Neural progenitor cell (in vitro differentiated cells): ENCODE results near the gene MIR17HG. TPM values are rescaled to one million over a fixed set of nuclear protein-coding genes. Genes with fewer than 3 reads are reported as not detected.

Experiments used
- DNase-seq: peaks from one replicate; pipeline ENCODE4 v3.0.0-alpha.2; 2016; ENCODE audit warnings: low spot score
- H2AFZ ChIP-seq: fragments of 200-600 bp; sonication (generic); replicated peaks from 2 replicates; pipeline ENCODE4 v1.6.1; 2016; ENCODE audit warnings: antibody characterized with exemption
- H3F3A ChIP-seq: fragments of 200-600 bp; sonication (generic); 2 replicates; pipeline ENCODE4 v1.6.1; 2016; ENCODE audit warnings: antibody characterized with exemption, low read depth
- H3K27ac ChIP-seq: fragments of 200-600 bp; sonication (generic); 2 replicates; pipeline ENCODE4 v1.5.1; 2016; ENCODE audit warnings: mild to moderate bottlenecking
- H3K27me3 ChIP-seq: fragments of 200-600 bp; sonication (generic); 2 replicates; pipeline ENCODE4 v1.6.1; 2016; ENCODE audit warnings: mild to moderate bottlenecking, moderate library complexity
- H3K36me3 ChIP-seq: fragments of 200-600 bp; sonication (generic); 2 replicates; pipeline ENCODE4 v1.5.1; 2016
- H3K4me1 ChIP-seq: fragments of 200-600 bp; sonication (generic); 2 replicates; pipeline ENCODE4 v1.6.1; 2016; ENCODE audit warnings: mixed run types
- H3K4me2 ChIP-seq: fragments of 200-600 bp; sonication (generic); 2 replicates; pipeline ENCODE4 v1.6.1; 2016
- H3K4me3 ChIP-seq: fragments of 200-600 bp; sonication (generic); 2 replicates; pipeline ENCODE4 v1.5.1; 2016
- H3K79me2 ChIP-seq: fragments of 200-600 bp; sonication (generic); 2 replicates; pipeline ENCODE4 v1.6.1; 2016; ENCODE audit warnings: low read depth
- H3K9ac ChIP-seq: fragments of 200-600 bp; sonication (generic); 2 replicates; pipeline ENCODE4 v1.6.1; 2016
- H3K9me3 ChIP-seq: fragments of 200-600 bp; sonication (generic); 2 replicates; pipeline ENCODE4 v1.5.1; 2016; ENCODE audit warnings: low read depth
- H4K20me1 ChIP-seq: fragments of 200-600 bp; sonication (generic); 2 replicates; pipeline ENCODE4 v1.6.1; 2016; ENCODE audit warnings: low read depth
- H3K27ac Mint-ChIP-seq: 3 replicates; pipeline ENCODE4 v1.8.0; 2021; ENCODE audit warnings: mixed read lengths
- H3K27me3 Mint-ChIP-seq: 2 replicates; pipeline ENCODE4 v1.8.0; 2022; ENCODE audit warnings: low read depth, mild to moderate bottlenecking, inconsistent platforms, moderate library complexity, mixed read lengths; ENCODE audit not compliant: insufficient read depth
- H3K36me3 Mint-ChIP-seq: 3 replicates; pipeline ENCODE4 v1.8.0; 2021; ENCODE audit warnings: mixed read lengths
- H3K4me1 Mint-ChIP-seq: 3 replicates; pipeline ENCODE4 v1.8.0; 2021; ENCODE audit warnings: mixed read lengths
- H3K4me3 Mint-ChIP-seq: 3 replicates; pipeline ENCODE4 v1.8.0; 2021; ENCODE audit warnings: mild to moderate bottlenecking, moderate library complexity, mixed read lengths
- H3K9me3 Mint-ChIP-seq: 3 replicates; pipeline ENCODE4 v1.8.0; 2020; ENCODE audit warnings: mixed read lengths
- CTCF ChIP-seq: fragments of 200-600 bp; sonication (generic); IDR thresholded peaks from 2 replicates; pipeline ENCODE4 v1.5.1; 2017; ENCODE audit warnings: antibody characterized with exemption, mild to moderate bottlenecking
- EZH2 ChIP-seq: fragments of 200-600 bp; sonication (generic); IDR thresholded peaks from 2 replicates; pipeline ENCODE4 v1.6.1; 2017; ENCODE audit warnings: antibody characterized with exemption, mild to moderate bottlenecking, moderate library complexity
- EZH2phosphoT487 ChIP-seq: fragments of 200-600 bp; sonication (generic); IDR thresholded peaks from 2 replicates; pipeline ENCODE4 v1.6.1; 2017; ENCODE audit warnings: antibody characterized with exemption
- microRNA counts: library from miRNA; unstranded; fragments of <30 nt; microRNA quantifications from one replicate; lab custom pipeline; 2016
- total RNA-seq: library from RNA; depleted of rRNA; stranded (reverse); fragments of >200 nt; gene quantifications from 2 replicates; pipeline ENCODE4 v1.2.3, GENCODE V29; 2015; ENCODE audit warnings: low replicate concordance

The MIR17HG gene
- total RNA-seq, 1 donor from 2014 or later, result 69.7 TPM

- H3K79me2 ChIP-seq, result no peaks in the 10 kb centered on the region
- TF ChIP-seq CTCF, result no peak
- no peak for TF ChIP-seq EZH2
- TF ChIP-seq EZH2phosphoT487, result no peak
- no peak overlapping the region for H3K4me3 Mint-ChIP-seq
- no peaks in the 10 kb centered on the region for H3K9me3 ChIP-seq
- H3F3A ChIP-seq, result no peaks in the 10 kb centered on the region
- H3K4me3 ChIP-seq, result no peak overlapping the region
- peaks cover 1% of the 10 kb centered on the region for H3K36me3 Mint-ChIP-seq
- no peak for DNase-seq
- no peak overlapping the region for H3K9ac ChIP-seq
- no peak overlapping the region for H3K4me2 ChIP-seq
- no peaks in the 10 kb centered on the region for H3K36me3 ChIP-seq
- H3K27ac ChIP-seq, result no peak overlapping the region
- H3K4me1 Mint-ChIP-seq, result peaks cover 5% of the 10 kb centered on the region
- peaks cover 4% of the 10 kb centered on the region for H3K9me3 Mint-ChIP-seq
- H3K27ac Mint-ChIP-seq, result no peak overlapping the region
- H3K27me3 ChIP-seq, result peaks cover 69% of the 10 kb centered on the region
- H2AFZ ChIP-seq, result no peak overlapping the region
- H4K20me1 ChIP-seq, result peaks cover 16% of the 10 kb centered on the region
- no peaks in the 10 kb centered on the region for H3K4me1 ChIP-seq
- peaks cover 22% of the 10 kb centered on the region for H3K27me3 Mint-ChIP-seq
Observed at GRCh38 chr13:91401920-91402319, 54.4 kb downstream of the MIR17HG start.

MicroRNAs encoded within 50 kb of the gene (microRNA counts, 767-probe panel; counts per million panel counts)
- microRNA hsa-miR-18a-5p (lab: Ali Mortazavi, UCI) (9,350 counts per million, percentile 96 among the panel's probes with 10 or more counts), microRNA hsa-miR-19a-3p (lab: Ali Mortazavi, UCI) (9,810 counts per million, percentile 97 among the panel's probes with 10 or more counts), microRNA hsa-miR-19b-3p (lab: Ali Mortazavi, UCI) (11,672 counts per million, percentile 98 among the panel's probes with 10 or more counts), microRNA hsa-miR-20a-5p+hsa-miR-20b-5p (lab: Ali Mortazavi, UCI) (13,471 counts per million, percentile 99 among the panel's probes with 10 or more counts), microRNA hsa-miR-92a-3p (lab: Ali Mortazavi, UCI) (11,358 counts per million, percentile 98 among the panel's probes with 10 or more counts)

Other genes with a start within 250 kb of the MIR17HG start
- 0.07 and 0.77 TPM in 2 replicates for gene GPC5, start 50.9 kb downstream of the MIR17HG start, total RNA-seq